Measurements from ENCODE around the gene PFN1.

The PFN1 gene

GRCh38 chr17:4947411-4948165, 742 bp downstream of the PFN1 start:
- H3K27me3 ChIP-seq (ENCODE audit: insufficient read depth, insufficient read length) = no peaks in the 10 kb centered on the region
- H3K9ac ChIP-seq (ENCODE audit: insufficient read length, low read depth) = peak overlapping the region; percentile 99
- TF ChIP-seq YY1 (IDR thresholded peaks at IDR 0.05; ENCODE audit: insufficient read depth, insufficient read length) = no peak
- TF ChIP-seq ZNF274 (IDR thresholded peaks at IDR 0.05; ENCODE audit: low read depth, low read length) = no peak
- TF ChIP-seq SUZ12 (IDR thresholded peaks at IDR 0.05; ENCODE audit: extremely low read depth, insufficient read depth, insufficient read length) = no peak
- DNase-seq (ENCODE audit: low read depth, low spot score) = no peak
- H3K4me3 ChIP-seq (ENCODE audit: insufficient read length, low read depth) = peak overlapping the region; percentile 97
- H3K9me3 ChIP-seq (ENCODE audit: insufficient read depth, low read length) = no peaks in the 10 kb centered on the region
- peaks cover 2% of the 10 kb centered on the region for H3K4me1 ChIP-seq (ENCODE audit: insufficient read depth, insufficient read length)
- peaks cover 55% of the 10 kb centered on the region for H3K36me3 ChIP-seq (ENCODE audit: insufficient read depth, insufficient read length, low read length)

GRCh38 chr17:4947010-4947410, 1.3 kb downstream of the PFN1 start:
- Histone ChIP-seq H3K36me3 (ENCODE audit: insufficient read depth, insufficient read length, low read length) (peaks cover 60% of the 10 kb centered on the region), H3K4me1 (ENCODE audit: insufficient read depth, insufficient read length) (peaks cover 2% of the 10 kb centered on the region), H3K27me3 (ENCODE audit: insufficient read depth, insufficient read length) (no peaks in the 10 kb centered on the region), H3K9me3 (ENCODE audit: insufficient read depth, low read length) (no peaks in the 10 kb centered on the region), H3K9ac (ENCODE audit: insufficient read length, low read depth) (peak overlapping the region; percentile 71), H3K4me3 (ENCODE audit: insufficient read length, low read depth) (peak overlapping the region; percentile 97)
- DNase-seq (ENCODE audit: low read depth, low spot score) = no peak
- no peak for TF ChIP-seq YY1 (IDR thresholded peaks at IDR 0.05; ENCODE audit: insufficient read depth, insufficient read length)
- no peak for TF ChIP-seq SUZ12 (IDR thresholded peaks at IDR 0.05; ENCODE audit: extremely low read depth, insufficient read depth, insufficient read length)
- no peak for TF ChIP-seq ZNF274 (IDR thresholded peaks at IDR 0.05; ENCODE audit: low read depth, low read length)

GRCh38 chr17:4946312-4946976, 1.9 kb downstream of the PFN1 start:
- Histone ChIP-seq H3K4me1 (ENCODE audit: insufficient read depth, insufficient read length) (no peaks in the 10 kb centered on the region), H3K36me3 (ENCODE audit: insufficient read depth, insufficient read length, low read length) (peaks cover 65% of the 10 kb centered on the region), H3K27me3 (ENCODE audit: insufficient read depth, insufficient read length) (no peaks in the 10 kb centered on the region), H3K4me3 (ENCODE audit: insufficient read length, low read depth) (peak overlapping the region; percentile 97), H3K9ac (ENCODE audit: insufficient read length, low read depth) (peak overlapping the region; percentile 71), H3K9me3 (ENCODE audit: insufficient read depth, low read length) (no peaks in the 10 kb centered on the region)
- TF ChIP-seq SUZ12 (IDR thresholded peaks at IDR 0.05; ENCODE audit: extremely low read depth, insufficient read depth, insufficient read length) = no peak
- TF ChIP-seq YY1 (IDR thresholded peaks at IDR 0.05; ENCODE audit: insufficient read depth, insufficient read length) = no peak
- no peak for TF ChIP-seq ZNF274 (IDR thresholded peaks at IDR 0.05; ENCODE audit: low read depth, low read length)
- DNase-seq (ENCODE audit: low read depth, low spot score) = no peak

- Histone ChIP-seq H3K4me1 (ENCODE audit: insufficient read depth, insufficient read length) (no peaks in the 10 kb centered on the region), H3K27me3 (ENCODE audit: insufficient read depth, insufficient read length) (no peaks in the 10 kb centered on the region), H3K36me3 (ENCODE audit: insufficient read depth, insufficient read length, low read length) (peaks cover 67% of the 10 kb centered on the region), H3K9me3 (ENCODE audit: insufficient read depth, low read length) (no peaks in the 10 kb centered on the region), H3K9ac (ENCODE audit: insufficient read length, low read depth) (no peak overlapping the region), H3K4me3 (ENCODE audit: insufficient read length, low read depth) (no peak overlapping the region)
- TF ChIP-seq SUZ12 (IDR thresholded peaks at IDR 0.05; ENCODE audit: extremely low read depth, insufficient read depth, insufficient read length) = no peak
- no peak for TF ChIP-seq ZNF274 (IDR thresholded peaks at IDR 0.05; ENCODE audit: low read depth, low read length)
- no peak for TF ChIP-seq YY1 (IDR thresholded peaks at IDR 0.05; ENCODE audit: insufficient read depth, insufficient read length)
- DNase-seq (ENCODE audit: low read depth, low spot score) = no peak
Observed at GRCh38 chr17:4945944-4946280, 2.4 kb downstream of the PFN1 start.

- Histone ChIP-seq H3K4me1 (ENCODE audit: insufficient read depth, insufficient read length) (no peaks in the 10 kb centered on the region), H3K9ac (ENCODE audit: insufficient read length, low read depth) (peak overlapping the region; percentile 36), H3K36me3 (ENCODE audit: insufficient read depth, insufficient read length, low read length) (peaks cover 67% of the 10 kb centered on the region), H3K4me3 (ENCODE audit: insufficient read length, low read depth) (no peak overlapping the region), H3K27me3 (ENCODE audit: insufficient read depth, insufficient read length) (no peaks in the 10 kb centered on the region), H3K9me3 (ENCODE audit: insufficient read depth, low read length) (no peaks in the 10 kb centered on the region)
- TF ChIP-seq ZNF274 (IDR thresholded peaks at IDR 0.05; ENCODE audit: low read depth, low read length) (no peak), YY1 (IDR thresholded peaks at IDR 0.05; ENCODE audit: insufficient read depth, insufficient read length) (no peak)
- no peak for DNase-seq (ENCODE audit: low read depth, low spot score)
Observed at GRCh38 chr17:4945176-4945943, 3.0 kb downstream of the PFN1 start.

GRCh38 chr17:4944554-4945175, 3.7 kb downstream of the PFN1 start:
- Histone ChIP-seq H3K27me3 (ENCODE audit: insufficient read depth, insufficient read length) (no peaks in the 10 kb centered on the region), H3K9ac (ENCODE audit: insufficient read length, low read depth) (no peak overlapping the region), H3K4me1 (ENCODE audit: insufficient read depth, insufficient read length) (no peaks in the 10 kb centered on the region), H3K36me3 (ENCODE audit: insufficient read depth, insufficient read length, low read length) (peaks cover 67% of the 10 kb centered on the region), H3K9me3 (ENCODE audit: insufficient read depth, low read length) (no peaks in the 10 kb centered on the region), H3K4me3 (ENCODE audit: insufficient read length, low read depth) (no peak overlapping the region)
- no peak for DNase-seq (ENCODE audit: low read depth, low spot score)
- TF ChIP-seq SUZ12 (IDR thresholded peaks at IDR 0.05; ENCODE audit: extremely low read depth, insufficient read depth, insufficient read length) = no peak

- Histone ChIP-seq H3K4me1 (ENCODE audit: insufficient read depth, insufficient read length) (no peaks in the 10 kb centered on the region), H3K27me3 (ENCODE audit: insufficient read depth, insufficient read length) (no peaks in the 10 kb centered on the region), H3K36me3 (ENCODE audit: insufficient read depth, insufficient read length, low read length) (peaks cover 68% of the 10 kb centered on the region), H3K9me3 (ENCODE audit: insufficient read depth, low read length) (no peaks in the 10 kb centered on the region), H3K4me3 (ENCODE audit: insufficient read length, low read depth) (no peak overlapping the region), H3K9ac (ENCODE audit: insufficient read length, low read depth) (no peak overlapping the region)
- no peak for DNase-seq (ENCODE audit: low read depth, low spot score)
- TF ChIP-seq YY1 (IDR thresholded peaks at IDR 0.05; ENCODE audit: insufficient read depth, insufficient read length) (no peak), SUZ12 (IDR thresholded peaks at IDR 0.05; ENCODE audit: extremely low read depth, insufficient read depth, insufficient read length) (no peak), ZNF274 (IDR thresholded peaks at IDR 0.05; ENCODE audit: low read depth, low read length) (no peak)
Observed at GRCh38 chr17:4944163-4944553, 4.2 kb downstream of the PFN1 start.

Data from NT2/D1 (cell line).